IMR-90 (cell line): ENCODE measurements around the gene FAM89A.

Experiments
- CTCF ChIP-seq: conservative IDR thresholded peaks from 2 replicates; pipeline ENCODE4 v1.5.1; 2012; ENCODE audit warnings: mild to moderate bottlenecking, low read depth, low read length, improper control_type of control experiment
- FOS ChIP-seq: fragments of 150-350 bp; IDR thresholded peaks from 2 replicates; pipeline ENCODE4 v1.6.1; 2016; ENCODE audit warnings: low read depth, low read length
- MXI1 ChIP-seq: IDR thresholded peaks from 2 replicates; pipeline ENCODE4 v1.6.1; 2012; ENCODE audit warnings: low read depth, mild to moderate bottlenecking, low read length, moderate library complexity, borderline replicate concordance
- RAD21 ChIP-seq: IDR thresholded peaks from 2 replicates; pipeline ENCODE4 v1.6.1; 2012; ENCODE audit warnings: low read length, improper control_type of control experiment

DNA sequence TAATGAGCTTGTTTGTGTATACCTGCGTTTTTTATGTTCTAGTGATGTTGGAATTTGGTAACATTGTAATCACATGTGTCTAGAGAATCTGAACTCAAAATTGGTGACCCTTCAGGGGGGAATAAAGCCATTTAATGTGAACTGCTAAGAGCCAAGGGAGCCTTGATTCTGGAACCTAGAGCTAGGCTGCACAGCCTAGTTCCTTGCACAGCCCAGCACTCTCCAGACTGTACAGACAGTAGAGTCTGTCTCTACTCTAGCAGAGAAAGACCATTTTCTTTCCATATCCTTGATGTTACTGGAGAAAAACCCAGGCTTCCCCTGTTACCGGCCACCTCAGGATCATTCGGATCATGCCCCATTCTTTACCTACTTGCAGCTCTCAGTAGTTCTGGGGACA, 52.6 kb downstream of the FAM89A start:
- TF ChIP-seq MXI1 (no peak), FOS (no peak), CTCF (no peak), RAD21 (no peak)
